AG08395 (cell line): Measurements from ENCODE around the gene VSIG10L2.
"Not testable (repeated sequence)": the region's sequence is repeated elsewhere in the genome, so short reads cannot be mapped to it uniquely, and the experiment has no call there.

Source experiments
- DNase-seq: peaks from one replicate; pipeline ENCODE4 v3.0.0; 2012; ENCODE audit warnings: mixed read lengths, low spot score

Gene VSIG10L2

DNA sequence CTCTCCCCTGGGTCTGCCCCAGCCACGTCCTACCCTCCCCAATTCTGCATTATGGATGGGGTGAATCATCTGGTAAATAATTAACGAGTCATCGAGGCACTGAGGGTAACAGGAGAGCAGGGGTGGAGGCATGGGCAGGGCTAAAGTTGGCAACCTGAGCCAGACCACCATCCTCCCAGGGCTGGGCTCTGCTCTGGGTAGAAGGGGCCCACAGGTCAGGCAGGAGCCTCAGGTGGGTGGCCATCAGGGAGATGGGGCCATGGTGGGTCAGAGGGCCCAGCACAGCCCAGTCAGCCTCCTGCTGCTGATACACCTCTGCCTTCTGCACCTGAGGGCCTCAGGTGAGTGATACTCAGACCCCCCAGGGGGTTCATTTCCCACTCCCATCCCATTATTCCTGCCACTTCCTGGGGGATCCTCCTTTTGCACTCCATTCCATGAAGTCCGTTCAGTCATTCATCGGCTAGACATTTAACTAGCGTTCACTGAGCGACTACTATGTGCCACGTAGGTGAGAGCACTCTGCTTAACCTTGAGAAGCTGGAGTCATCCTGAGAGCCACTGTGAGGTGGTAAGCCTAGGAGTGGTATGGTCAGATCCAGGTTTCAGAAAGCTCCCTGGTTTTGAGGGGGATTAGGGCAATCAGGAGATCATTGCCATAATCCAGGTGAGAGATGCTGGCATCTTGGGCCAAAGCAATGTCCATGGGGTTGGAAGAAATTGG is at the start of gene VSIG10L2:
VSIG10L2 (plus strand) TSS at position 248 of the 724 bp plus-strand sequence; CDS start at position 260, 12 bp downstream.
- DNase-seq = no peak

- no peak for DNase-seq
These were observed 44.0 kb upstream of the VSIG10L2 start for GRCh38 chr11:125901872-125902271.

DNA sequence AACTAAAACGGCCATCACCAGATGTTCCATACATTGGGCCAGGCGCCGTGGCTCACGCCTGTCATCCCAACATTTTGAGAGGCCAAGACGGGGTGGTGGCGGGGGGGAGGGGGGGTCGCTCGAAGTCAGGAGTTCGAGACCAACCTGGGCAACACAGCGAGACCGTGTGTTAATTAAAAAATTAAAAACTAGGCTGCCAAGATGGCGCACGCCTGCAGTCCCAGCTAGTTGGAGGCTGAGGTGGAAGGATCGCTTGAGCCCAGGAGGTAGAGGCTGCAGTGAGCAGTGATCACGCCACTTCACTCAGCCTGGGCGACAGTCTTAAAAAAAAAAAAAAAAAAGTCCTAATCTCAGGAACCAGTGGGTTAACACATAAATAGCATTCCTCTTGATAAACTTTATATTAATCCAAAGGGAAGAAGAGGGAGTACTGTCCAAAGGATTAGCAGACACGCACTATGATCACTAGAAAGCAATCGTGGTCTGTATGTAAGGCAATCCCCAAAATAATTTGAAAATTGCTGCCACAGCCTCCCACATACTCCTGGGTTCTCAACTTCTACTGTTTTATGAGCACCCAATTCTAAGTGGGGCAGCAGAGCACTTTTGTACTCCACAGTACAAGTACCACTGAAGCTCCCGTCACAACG is 43.4 kb upstream of the VSIG10L2 start:
- no peak for DNase-seq

DNA sequence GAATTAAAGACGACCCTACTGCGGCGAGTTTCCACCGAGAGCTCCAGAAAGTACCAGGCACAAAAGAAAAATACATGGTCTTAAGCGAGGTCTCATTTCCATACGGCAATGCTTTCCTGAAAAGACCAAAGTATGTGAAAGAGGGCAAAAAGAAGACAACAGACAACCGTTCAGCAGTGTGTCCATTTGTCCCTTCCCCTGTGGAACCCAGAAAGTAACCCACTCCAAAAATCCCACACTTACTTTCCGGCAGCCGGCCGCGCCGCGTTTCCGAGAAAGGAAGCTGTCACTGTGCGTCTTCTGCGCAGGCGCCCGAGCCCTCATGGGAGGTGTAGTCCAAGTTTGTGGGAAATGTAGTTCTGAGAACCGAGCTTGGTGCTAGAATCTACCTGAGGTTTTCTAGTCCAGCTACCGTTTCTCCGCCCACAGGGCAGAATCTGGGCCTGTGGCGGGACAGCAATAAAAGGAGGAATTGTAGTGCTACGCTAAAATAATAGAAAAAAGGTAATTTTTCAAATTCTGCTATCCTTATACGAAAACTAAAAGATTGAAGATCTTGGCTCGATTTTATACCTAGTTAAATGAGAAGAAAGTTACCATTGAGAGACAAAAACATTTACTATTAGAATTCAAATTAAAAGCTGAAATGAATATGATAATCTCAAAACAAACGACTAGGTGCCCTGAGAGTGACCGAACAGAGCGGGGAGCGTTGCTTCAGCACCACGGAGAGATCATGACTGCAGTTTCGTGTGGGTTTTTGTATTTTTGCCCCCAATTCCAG is 42.7 kb upstream of the VSIG10L2 start, which contains the start of gene PUS3:
PUS3 (minus strand) TSS at position 280 of the 784 bp plus-strand sequence. CDS start 6,922 bp downstream, outside the sequence.
- peak; percentile 96 for DNase-seq

- DNase-seq = no peak
These were observed 41.9 kb upstream of the VSIG10L2 start, which contains the start of gene DDX25 for GRCh38 chr11:125903711-125904659. TSS of gene DDX25 (plus strand) at chr11:125904508. CDS start at chr11:125904518, 10 bp downstream.

DNA sequence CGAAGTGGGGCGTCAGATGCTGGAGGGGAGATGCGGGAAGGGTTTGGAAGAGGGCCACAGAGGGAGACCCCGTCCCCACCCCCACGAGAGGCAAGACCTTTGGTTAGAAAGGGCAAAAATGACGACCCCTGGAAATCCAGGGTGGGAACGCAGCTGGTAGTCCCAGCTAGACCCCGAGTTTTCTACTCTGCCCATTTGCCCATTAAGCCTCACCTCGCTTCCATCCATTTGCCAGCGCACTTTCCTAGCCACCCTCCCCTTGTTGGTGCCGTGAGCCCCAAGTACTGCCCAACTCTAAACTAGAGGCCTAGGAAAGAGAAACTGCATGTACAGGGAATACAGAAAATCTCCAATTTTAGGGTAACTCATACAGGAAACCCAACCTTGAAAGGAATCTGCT is 41.2 kb upstream of the VSIG10L2 start:
- no peak for DNase-seq

- no peak for DNase-seq
These were observed 35.5 kb upstream of the VSIG10L2 start for GRCh38 chr11:125910226-125910849.

GRCh38 chr11:125914601-125915000 is 31.2 kb upstream of the VSIG10L2 start:
- DNase-seq = not testable (repeated sequence)

GRCh38 chr11:125916683-125917347 is 29.0 kb upstream of the VSIG10L2 start:
- no peak for DNase-seq

DNA sequence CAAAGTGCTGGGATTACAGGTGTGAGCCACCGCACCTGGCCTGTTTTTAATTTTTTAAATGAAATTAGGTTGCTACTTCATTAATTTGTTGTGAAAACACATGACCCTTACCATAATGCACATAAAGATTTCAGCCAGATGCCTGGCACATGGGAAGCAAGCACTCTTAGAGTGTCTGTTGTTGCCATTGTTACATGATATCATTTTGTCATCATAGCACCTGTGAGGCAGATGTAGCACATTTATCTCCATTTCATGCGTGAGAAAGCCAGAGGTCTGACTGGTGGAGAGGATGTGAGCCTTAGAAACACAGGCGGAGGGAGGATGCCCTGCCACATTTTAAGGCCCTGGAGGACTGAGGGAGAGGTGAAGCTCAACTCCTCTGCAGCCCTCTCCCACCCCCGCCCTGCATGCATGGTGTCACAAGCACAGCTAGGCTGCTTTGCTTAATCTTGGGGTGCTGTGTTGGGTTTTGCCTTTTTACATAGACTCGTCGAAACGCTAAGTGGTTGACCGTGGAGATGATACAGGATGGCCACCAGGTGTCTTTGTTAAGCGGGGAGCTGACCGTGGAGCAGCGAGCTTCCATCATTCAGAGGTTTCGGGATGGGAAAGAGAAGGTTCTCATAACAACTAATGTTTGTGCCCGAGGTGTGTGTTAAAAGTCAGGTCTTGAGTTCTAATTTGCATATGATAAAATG is 27.6 kb upstream of the VSIG10L2 start:
- peak; percentile 17 for DNase-seq

DNA sequence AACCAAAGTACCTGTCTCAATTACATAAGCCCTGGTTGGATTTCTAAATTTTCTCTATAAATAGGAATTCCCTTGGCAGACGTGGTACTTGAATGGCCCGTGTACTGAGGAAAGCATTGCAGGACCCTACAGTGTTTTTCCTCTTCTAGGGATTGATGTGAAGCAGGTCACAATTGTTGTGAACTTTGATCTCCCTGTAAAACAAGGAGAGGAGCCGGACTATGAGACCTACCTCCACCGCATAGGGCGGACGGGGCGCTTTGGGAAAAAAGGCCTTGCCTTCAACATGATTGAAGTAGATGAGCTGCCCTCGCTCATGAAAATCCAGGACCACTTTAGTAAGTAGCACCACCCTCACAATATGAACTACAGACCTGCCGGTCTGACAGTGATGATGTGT is 24.8 kb upstream of the VSIG10L2 start:
- no peak for DNase-seq

DNA sequence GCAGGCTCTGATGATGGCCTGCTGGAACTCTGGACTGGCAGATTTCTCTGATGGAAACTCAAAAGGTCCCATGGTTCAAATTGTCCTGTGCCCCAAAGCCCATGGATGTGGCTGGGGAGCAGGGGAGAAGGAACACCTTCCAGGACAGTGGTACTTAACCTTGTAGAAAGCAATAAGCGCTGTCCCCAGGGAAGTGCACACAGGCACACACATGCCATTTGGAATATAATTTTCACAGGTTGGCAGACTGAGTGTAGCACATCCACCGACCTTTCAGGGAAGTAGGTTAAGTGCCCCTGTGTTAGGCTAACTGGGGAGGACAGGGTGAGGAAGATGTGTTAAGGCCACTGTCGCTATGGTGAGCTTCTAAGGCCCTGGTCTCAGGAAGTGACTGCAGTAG is 23.7 kb upstream of the VSIG10L2 start:
- no peak for DNase-seq

- DNase-seq = peak; percentile 78
These were observed 22.7 kb upstream of the VSIG10L2 start for GRCh38 chr11:125923012-125923579.

- DNase-seq = no peak
These were observed 22.2 kb upstream of the VSIG10L2 start for GRCh38 chr11:125923633-125924032.

- no peak for DNase-seq
These were observed 21.3 kb upstream of the VSIG10L2 start for GRCh38 chr11:125924384-125925007.

DNA sequence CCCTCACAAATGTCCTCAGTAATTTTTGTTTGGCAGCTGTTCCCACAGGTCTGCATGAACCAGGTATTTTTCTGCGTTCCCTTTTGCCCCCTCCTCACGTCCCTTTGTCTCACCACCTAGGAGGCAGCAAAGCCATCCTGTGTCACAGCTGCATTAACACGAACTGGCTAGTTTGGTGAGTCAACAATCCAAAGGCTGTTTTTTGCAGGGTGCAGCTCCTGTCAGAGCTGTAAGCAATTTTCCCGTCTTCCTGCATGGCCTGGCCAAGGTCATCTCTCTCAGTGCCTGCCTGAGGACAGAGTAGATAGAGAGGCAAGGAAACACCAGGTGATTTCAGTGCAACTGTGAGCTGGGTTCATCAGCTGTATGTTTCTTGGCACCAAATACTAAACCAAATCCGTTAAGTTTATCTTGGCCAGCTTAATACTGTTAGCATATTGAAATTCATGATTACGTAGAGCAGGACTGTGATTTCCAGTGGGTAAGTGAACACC is 20.6 kb upstream of the VSIG10L2 start:
- no peak for DNase-seq

DNA sequence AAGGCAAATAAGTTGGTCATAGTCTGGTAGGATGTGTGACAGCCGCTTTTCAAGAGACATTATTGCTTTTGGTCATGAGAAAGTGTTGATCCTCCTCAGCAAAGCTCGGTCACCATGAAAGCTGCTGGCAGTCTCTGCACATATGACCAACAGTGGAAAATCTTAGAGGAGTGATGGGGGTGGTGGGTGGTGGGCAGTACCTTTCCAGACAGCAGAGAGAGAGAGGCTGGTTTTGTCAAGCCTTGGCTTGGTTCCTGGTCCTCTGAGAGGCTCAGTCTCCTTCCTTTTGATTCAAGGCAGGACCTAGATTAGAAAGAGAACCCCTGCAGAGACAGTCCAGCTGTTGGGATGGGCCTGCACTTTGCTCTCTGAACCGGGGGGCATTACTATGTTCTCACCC is 20.0 kb upstream of the VSIG10L2 start:
- DNase-seq = no peak

- DNase-seq = no peak
These were observed 19.2 kb upstream of the VSIG10L2 start for GRCh38 chr11:125926682-125927081.
